Measurements from ENCODE around the gene MT2A.

MT2A gene

DNA sequence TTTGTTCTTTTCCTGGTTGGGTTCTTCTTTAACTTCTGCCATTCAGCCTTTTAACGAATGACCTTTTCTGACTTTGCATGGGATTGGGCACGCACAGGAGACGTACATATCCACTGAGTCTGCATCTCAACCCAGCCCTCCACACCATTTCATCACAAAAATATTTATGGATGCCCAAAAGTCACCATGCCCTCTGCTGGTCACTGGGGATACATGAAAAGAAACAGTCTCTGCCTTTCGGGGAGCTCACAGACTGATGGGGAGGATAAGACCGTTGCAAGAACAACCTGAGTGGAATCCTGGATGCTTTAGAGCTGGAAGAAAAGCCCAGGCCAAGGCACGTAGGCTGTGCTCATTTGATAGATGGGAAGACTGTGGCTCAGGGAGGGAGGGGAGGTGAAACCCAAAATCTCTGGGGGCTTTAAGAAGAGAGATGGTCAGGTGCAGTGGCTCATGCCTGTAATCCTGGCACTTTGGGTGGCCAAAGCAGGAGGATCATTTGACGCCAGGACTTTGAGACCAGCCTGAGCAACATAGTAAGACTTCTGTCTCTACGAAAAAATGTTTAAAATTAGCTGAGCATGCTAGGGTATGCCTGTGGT is 7.9 kb upstream of the MT2A start:
- TF ChIP-seq, protein P1, sequence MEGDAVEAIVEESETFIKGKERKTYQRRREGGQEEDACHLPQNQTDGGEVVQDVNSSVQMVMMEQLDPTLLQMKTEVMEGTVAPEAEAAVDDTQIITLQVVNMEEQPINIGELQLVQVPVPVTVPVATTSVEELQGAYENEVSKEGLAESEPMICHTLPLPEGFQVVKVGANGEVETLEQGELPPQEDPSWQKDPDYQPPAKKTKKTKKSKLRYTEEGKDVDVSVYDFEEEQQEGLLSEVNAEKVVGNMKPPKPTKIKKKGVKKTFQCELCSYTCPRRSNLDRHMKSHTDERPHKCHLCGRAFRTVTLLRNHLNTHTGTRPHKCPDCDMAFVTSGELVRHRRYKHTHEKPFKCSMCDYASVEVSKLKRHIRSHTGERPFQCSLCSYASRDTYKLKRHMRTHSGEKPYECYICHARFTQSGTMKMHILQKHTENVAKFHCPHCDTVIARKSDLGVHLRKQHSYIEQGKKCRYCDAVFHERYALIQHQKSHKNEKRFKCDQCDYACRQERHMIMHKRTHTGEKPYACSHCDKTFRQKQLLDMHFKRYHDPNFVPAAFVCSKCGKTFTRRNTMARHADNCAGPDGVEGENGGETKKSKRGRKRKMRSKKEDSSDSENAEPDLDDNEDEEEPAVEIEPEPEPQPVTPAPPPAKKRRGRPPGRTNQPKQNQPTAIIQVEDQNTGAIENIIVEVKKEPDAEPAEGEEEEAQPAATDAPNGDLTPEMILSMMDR (conservative IDR thresholded peaks at IDR 0.05; ENCODE audit: control insufficient read depth, insufficient read depth, low read depth, low read length) = peak; percentile 82
- peak; percentile 73 for DNase-seq (ENCODE audit: low read depth)
- no peak overlapping the region for H3K4me3 ChIP-seq (ENCODE audit: control insufficient read depth, low read depth, low read length)

DNA sequence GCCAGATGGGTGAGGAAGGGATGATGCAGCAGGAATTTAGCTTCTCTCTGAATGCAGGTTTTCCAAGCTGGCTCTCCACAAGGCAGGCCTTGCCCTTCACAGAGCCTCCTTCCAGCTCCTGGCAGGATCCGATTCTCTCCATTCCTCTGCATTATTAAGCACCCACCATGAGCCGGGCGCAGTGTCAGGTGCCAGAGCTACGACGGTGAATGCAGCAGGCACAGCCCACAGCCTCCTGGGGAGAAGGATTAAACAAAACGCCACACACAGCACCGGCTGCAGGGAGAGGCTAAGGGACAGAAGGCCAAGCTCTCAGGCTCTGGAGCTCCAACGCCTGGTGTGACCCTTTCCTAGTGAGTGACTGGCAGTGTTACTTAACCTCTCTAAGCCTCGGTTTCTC is 7.1 kb upstream of the MT2A start:
- TF ChIP-seq, protein P1 (conservative IDR thresholded peaks at IDR 0.05; ENCODE audit: control insufficient read depth, insufficient read depth, low read depth, low read length) = no peak
- DNase-seq (ENCODE audit: low read depth) = no peak
- no peak overlapping the region for H3K4me3 ChIP-seq (ENCODE audit: control insufficient read depth, low read depth, low read length)

DNA sequence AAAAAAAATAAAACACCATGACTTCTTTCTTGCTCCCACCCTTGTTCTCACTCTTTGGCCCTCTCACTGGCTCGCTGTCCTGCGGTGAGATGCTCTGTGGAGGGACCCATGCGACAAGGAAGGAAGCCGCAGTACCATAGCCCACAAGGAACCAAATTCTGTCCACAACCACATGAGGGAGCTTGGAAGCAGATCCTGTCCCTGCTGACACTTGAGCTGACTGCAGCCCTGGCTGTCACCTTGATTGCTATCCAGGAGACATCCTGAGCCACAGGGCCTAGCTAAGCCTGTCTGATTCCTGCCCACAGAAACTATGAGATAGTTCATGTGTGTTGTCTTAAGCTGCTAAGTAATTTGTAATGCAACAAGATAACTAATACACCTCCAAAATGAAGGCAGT is 4.8 kb upstream of the MT2A start:
- H3K4me3 ChIP-seq (ENCODE audit: control insufficient read depth, low read depth, low read length) = no peak overlapping the region
- peak; percentile 53 for DNase-seq (ENCODE audit: low read depth)
- TF ChIP-seq, protein P1 (conservative IDR thresholded peaks at IDR 0.05; ENCODE audit: control insufficient read depth, insufficient read depth, low read depth, low read length) = peak; percentile 45

DNA sequence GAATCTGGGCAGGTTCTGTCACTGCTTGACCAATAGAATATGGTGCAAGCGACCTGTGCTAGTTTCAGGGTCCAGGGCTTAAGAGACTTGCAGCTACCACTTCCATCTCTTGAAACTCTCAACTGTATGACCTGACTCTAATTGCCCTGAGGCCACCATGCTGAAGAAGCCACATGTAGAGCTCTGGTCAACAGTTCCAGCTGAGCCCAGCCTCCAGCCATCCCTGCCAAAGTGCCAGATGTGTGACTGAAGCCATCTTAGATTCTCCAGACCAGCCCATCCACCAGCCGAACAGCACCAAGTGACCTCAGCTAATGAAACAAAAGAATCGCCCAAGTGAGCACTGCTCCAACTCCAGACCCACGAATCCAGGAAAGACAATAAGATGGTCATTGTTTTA is 3.4 kb upstream of the MT2A start:
- DNase-seq (ENCODE audit: low read depth) = no peak
- TF ChIP-seq, protein P1 (conservative IDR thresholded peaks at IDR 0.05; ENCODE audit: control insufficient read depth, insufficient read depth, low read depth, low read length) = no peak
- no peak overlapping the region for H3K4me3 ChIP-seq (ENCODE audit: control insufficient read depth, low read depth, low read length)

DNA sequence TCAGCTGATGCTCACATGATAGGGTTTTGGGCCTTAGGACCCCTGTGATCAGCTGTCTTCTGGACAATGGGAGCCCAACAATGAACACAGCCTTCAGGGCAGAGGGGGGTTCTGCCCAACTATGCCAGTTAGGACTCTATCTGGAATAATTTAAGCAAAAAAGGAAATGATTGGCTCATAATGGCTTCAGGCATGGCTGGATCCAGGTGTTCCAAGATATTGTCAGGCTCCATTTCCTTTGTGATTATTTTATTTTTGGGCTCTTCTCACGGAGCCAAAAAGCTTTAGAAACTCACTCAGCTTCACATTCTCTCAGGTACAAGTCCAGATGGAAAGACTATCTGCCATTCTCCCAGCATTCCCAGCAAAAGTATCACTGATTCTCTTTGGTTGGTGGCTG is 2.9 kb upstream of the MT2A start:
- DNase-seq (ENCODE audit: low read depth) = no peak
- TF ChIP-seq, protein P1 (conservative IDR thresholded peaks at IDR 0.05; ENCODE audit: control insufficient read depth, insufficient read depth, low read depth, low read length) = no peak
- H3K4me3 ChIP-seq (ENCODE audit: control insufficient read depth, low read depth, low read length) = no peak overlapping the region

DNA sequence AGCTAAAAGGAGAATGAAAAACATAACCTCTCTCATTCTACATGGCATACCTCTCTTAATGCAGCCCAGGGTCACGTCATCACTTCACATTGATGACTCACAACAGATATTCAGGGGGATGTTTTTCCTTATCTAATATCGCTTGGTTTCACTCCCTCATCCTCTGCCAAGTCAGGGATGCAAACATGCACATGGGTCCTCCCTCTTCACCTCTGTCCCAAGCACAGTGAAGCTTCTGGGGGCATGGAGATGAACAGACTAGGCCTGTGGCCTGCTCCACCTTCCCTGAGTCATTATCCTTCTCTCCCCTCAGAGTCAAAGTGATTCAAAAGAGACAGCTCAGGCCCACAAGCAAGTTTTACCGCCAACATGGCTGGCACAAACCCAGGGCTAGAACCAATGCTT is 2.3 kb upstream of the MT2A start:
- no peak overlapping the region for H3K4me3 ChIP-seq (ENCODE audit: control insufficient read depth, low read depth, low read length)
- TF ChIP-seq, protein P1 (conservative IDR thresholded peaks at IDR 0.05; ENCODE audit: control insufficient read depth, insufficient read depth, low read depth, low read length) = no peak
- no peak for DNase-seq (ENCODE audit: low read depth)
